Central memory CD8-positive, alpha-beta T cell (primary cell): ENCODE data around the gene EXOC8.

Experiments
- ATAC-seq: fragments of 150-1000 bp; cut with Tn5 transposase; replicated peaks from 2 replicates; pipeline ENCODE4 v1.10.0; 2022; ENCODE audit warnings: mild to moderate bottlenecking, moderate FRiP score, moderate number of reproducible peaks; ENCODE audit not compliant: poor library complexity, severe bottlenecking; ENCODE audit errors: extremely low read depth
- DNase-seq, 2 donors: peaks; one replicate each; pipeline ENCODE4 v3.0.0; 2021; ENCODE audit warnings: low spot score in 2 of 2
- H3K27ac Mint-ChIP-seq: one replicate; pipeline ENCODE4 v1.8.0; 2022; ENCODE audit warnings: low read depth, mild to moderate bottlenecking, moderate library complexity, mixed read lengths
- H3K27me3 Mint-ChIP-seq: one replicate; pipeline ENCODE4 v1.8.0; 2022; ENCODE audit warnings: mixed read lengths
- H3K36me3 Mint-ChIP-seq: one replicate; pipeline ENCODE4 v1.8.0; 2022; ENCODE audit warnings: mild to moderate bottlenecking, moderate library complexity, mixed read lengths; ENCODE audit not compliant: insufficient read depth
- H3K4me1 Mint-ChIP-seq: one replicate; pipeline ENCODE4 v1.8.0; 2022; ENCODE audit warnings: mixed read lengths
- H3K4me3 Mint-ChIP-seq: one replicate; pipeline ENCODE4 v1.8.0; 2022; ENCODE audit warnings: mild to moderate bottlenecking, moderate library complexity, mixed read lengths
- H3K9me3 Mint-ChIP-seq: one replicate; pipeline ENCODE4 v1.8.0; 2022; ENCODE audit warnings: mixed read lengths

Gene EXOC8

DNA sequence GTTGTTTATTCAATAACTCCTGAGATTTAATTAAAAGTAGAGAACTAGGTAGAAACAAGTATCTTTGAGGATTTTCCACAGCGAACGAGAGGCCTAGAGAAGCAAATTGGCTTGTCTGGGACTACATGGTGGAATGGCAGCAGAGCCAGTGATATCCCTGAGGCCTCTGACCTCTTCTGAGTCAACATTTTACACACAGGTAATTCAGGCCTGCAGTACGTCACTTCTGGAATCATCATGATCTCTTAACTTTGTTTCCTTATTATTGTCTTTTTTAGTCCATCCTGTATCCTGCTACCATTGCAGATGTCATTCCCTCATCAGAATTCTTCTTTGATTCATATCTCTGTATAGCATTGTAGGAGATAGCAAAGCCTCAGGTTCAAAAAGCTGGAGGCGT, 10.3 kb upstream of the EXOC8 start:
- H3K27ac Mint-ChIP-seq, result no peak overlapping the region

DNA sequence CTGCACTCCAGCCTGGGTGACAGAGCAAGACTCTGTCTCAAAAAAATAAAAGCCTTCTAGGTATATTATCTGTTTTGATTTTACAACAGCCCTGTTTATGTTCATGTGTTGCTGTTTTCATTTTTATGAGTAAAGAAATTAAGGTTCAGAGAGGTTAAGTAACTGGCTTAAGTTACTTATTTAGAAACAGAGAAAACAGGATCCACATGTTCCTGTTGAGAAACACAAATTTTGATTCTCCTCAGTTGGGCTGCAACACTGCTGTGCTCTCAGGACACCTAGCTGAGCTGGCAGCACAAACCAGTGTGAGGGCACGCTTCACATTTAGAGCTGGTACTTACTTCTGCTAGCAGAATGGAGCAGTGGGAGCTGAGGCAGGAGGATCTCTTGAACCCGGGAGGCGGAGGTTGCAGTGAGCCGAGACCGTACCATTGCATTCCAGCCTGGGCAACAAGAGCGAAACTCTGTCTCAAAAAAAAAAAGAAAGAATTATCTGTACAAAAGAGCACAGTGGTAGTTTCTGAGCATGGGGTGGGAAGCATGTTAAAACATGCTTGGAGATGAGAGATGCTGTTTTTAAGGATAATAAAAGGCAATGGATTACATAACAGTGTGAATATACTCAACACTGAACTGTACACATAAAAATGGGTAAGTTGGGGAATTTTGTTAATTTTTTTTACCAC, 2.8 kb upstream of the EXOC8 start:
- H3K4me1 Mint-ChIP-seq, result peaks cover 63% of the 10 kb centered on the region
- no peaks in the 10 kb centered on the region for H3K27me3 Mint-ChIP-seq
- H3K36me3 Mint-ChIP-seq, result peaks cover 53% of the 10 kb centered on the region
- no peak overlapping the region for H3K27ac Mint-ChIP-seq
- ATAC-seq (no peak), DNase-seq (no peak)
- no peaks in the 10 kb centered on the region for H3K9me3 Mint-ChIP-seq
- no peak overlapping the region for H3K4me3 Mint-ChIP-seq

More for the DNA sequence above, 10.3 kb upstream of the EXOC8 start:
- peaks cover 55% of the 10 kb centered on the region for H3K36me3 Mint-ChIP-seq
- no peak overlapping the region for H3K4me3 Mint-ChIP-seq
- ATAC-seq (no peak), DNase-seq (no peak)
- no peaks in the 10 kb centered on the region for H3K9me3 Mint-ChIP-seq
- peaks cover 26% of the 10 kb centered on the region for H3K4me1 Mint-ChIP-seq
- H3K27me3 Mint-ChIP-seq, result no peaks in the 10 kb centered on the region

DNA sequence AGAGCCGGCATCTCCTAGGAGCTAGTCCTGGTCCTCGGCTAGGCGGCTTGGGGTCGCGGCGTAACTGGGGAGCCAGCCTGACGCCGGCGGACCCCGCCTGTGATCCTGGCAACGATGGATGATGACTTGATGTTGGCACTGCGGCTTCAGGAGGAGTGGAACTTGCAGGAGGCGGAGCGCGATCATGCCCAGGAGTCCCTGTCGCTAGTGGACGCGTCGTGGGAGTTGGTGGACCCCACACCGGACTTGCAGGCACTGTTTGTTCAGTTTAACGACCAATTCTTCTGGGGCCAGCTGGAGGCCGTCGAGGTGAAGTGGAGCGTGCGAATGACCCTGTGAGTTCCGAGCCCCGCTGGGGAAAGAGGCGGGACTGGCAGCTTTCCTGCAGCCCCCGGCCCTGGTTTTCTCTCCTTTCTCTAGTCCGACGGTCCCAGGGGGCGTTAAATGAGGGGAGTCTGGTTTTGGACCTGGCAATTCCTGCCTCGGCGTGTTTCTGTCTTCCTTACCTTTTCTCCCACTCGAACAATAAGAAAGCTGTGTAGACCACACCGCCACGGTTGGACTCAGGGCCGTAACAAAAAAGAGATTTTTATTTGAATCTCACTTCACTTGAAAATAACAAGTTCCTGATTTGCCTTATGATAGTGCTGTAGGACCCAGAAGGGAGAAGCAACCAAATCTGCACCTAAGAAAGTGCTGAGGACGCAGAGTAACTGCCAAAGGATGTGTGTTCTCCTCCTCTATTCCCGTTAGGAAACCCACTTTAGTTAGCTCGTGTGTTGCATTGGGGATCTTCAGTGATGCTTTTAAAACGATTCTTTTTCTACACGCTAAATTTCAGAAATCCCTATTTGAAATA, 847 bp upstream of the EXOC8 start, which contains the start of gene SPRTN:
Gene SPRTN, plus strand, starts transcription at position 24 of the 859 bp plus-strand sequence. Its CDS starts 91 bp downstream, at position 115.
- DNase-seq (no peak), ATAC-seq (no peak)
- Mint-ChIP-seq H3K27me3 (no peaks in the 10 kb centered on the region), H3K27ac (peak within 1 kb of the TSS; percentile 99), H3K36me3 (peaks cover 52% of the 10 kb centered on the region), H3K9me3 (no peaks in the 10 kb centered on the region), H3K4me3 (peak within 1 kb of the TSS; percentile 98), H3K4me1 (peaks cover 56% of the 10 kb centered on the region)

DNA sequence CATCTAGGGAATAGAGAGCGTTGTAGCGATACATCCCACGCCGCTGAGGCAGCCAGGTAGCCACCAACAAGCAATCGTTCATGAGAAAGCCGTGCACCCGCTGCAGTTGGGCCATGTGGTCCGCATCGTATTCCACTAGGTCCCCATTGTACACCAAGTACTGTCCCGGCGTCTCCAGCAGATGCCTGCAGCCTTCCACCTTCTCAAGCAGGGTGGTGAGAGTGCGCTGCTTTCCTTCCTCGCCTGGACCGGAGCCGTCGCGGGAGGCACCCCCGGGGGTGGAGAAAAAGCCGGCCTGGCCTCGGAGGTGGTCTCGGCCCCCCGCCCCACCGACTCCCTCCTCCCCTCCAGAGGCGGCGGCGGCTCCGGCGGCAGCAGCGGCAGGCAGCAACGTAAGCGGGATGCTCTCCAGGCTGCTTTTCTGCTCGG, 595 bp downstream of the EXOC8 start:
- no peak for ATAC-seq
- Mint-ChIP-seq H3K36me3 (peaks cover 46% of the 10 kb centered on the region), H3K4me1 (peaks cover 50% of the 10 kb centered on the region)

DNA sequence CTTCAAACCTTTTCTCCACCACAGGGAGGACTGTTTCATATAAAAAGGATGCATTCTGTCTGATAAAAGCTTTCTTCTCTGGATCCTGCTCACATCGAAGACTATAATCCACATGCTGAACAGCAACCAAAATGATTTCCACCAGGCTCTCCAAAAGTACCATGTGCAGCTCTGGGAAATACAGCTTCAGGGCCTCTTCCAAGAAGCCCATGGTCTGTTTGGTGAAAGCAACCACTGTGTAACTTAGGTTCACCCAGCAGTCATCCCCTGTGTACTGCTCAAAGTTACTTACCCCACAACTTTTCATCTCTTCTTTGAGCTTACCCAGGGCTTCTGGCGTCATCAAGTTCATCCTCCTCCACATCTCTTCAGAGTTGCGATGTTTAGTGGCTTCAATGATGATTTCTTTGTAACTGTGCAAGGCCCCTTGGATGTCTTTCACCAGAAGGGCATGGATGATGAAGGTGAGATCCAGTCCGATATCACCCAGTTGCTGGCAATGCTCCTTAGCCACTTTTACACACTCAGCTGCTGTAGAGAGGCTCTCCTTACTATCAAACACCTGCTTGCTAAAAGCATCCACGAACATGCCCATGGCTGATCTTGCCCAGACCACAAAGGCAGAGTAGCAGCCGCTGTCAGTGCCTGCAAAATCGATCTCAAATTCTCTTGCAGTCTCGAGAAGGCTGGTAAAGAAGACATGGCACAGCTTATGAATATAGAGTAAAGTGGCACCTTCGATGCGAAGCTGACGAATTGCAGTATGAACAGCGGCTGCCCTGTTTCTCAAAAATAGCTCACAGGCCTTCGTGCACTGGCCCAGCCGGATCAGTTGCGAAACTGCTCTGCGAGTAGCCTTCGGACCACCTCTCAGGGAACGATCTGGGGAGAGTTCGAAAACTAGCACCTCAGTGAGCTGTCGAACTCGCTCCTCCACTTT, 1.7 kb downstream of the EXOC8 start:
- Mint-ChIP-seq H3K36me3 (peaks cover 49% of the 10 kb centered on the region), H3K27me3 (no peaks in the 10 kb centered on the region), H3K9me3 (no peaks in the 10 kb centered on the region), H3K27ac (peak overlapping the region; percentile 22), H3K4me1 (peaks cover 60% of the 10 kb centered on the region), H3K4me3 (peak overlapping the region; percentile 98)
- DNase-seq (no peak), ATAC-seq (no peak)

More for the DNA sequence above, 595 bp downstream of the EXOC8 start:
- no peak for DNase-seq
- Mint-ChIP-seq H3K4me3 (peak overlapping the region; percentile 98), H3K27me3 (no peaks in the 10 kb centered on the region), H3K9me3 (no peaks in the 10 kb centered on the region), H3K27ac (peak overlapping the region; percentile 99)

DNA sequence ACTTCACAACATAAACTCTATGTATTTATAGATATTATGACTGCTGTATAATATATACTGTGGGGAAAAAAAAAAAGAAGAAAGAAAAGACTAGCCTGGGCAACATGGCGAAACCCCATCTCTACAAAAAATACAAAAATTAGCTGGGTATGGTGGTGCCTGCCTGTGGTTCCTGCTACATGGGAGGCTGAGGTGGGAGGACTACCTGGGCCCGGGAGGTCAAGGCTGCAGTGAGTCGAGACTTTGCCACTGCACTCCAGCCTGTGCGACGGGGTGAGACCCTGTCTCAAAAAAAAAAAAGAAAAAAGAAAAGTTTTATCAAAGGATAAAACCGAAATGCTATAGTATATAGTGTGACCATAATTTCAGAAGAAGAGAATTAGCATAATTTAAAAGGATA, 2.7 kb downstream of the EXOC8 start:
- Mint-ChIP-seq H3K27ac (no peak overlapping the region), H3K36me3 (peaks cover 42% of the 10 kb centered on the region), H3K27me3 (no peaks in the 10 kb centered on the region), H3K4me1 (peaks cover 54% of the 10 kb centered on the region), H3K9me3 (no peaks in the 10 kb centered on the region), H3K4me3 (peak overlapping the region; percentile 98)
- DNase-seq, result no peak
- no peak for ATAC-seq

DNA sequence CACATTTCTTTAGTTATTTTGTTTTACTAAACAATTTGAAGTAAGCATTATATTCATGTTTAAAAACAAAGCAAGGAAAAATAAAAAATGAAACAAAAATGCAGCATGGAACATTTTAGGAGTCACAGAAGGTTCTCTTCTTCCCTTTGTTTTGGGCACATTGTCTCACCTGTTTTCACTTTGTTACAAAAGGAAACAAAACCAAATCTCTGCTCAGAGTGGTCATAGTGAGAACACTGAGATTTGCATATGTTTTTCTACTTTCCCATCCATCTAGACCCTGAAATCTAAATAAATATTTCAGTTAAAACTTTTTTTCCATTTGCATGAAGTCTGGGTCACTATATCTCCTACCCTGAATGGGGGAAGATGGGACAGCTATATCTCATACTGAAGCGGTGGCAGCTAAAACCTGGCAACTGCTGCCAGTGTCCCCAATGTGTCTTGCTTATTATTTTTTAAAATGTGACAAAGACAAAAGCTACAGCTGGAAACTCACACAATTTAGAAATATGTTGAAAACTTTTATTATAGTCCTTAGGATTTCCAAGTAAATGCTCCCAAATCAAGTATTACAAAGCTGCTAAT, 3.5 kb downstream of the EXOC8 start:
- ATAC-seq, result no peak
- Mint-ChIP-seq H3K27me3 (no peaks in the 10 kb centered on the region), H3K9me3 (no peaks in the 10 kb centered on the region), H3K27ac (no peak overlapping the region), H3K4me1 (peaks cover 52% of the 10 kb centered on the region), H3K36me3 (peaks cover 42% of the 10 kb centered on the region), H3K4me3 (peak overlapping the region; percentile 98)
- no peak for DNase-seq

DNA sequence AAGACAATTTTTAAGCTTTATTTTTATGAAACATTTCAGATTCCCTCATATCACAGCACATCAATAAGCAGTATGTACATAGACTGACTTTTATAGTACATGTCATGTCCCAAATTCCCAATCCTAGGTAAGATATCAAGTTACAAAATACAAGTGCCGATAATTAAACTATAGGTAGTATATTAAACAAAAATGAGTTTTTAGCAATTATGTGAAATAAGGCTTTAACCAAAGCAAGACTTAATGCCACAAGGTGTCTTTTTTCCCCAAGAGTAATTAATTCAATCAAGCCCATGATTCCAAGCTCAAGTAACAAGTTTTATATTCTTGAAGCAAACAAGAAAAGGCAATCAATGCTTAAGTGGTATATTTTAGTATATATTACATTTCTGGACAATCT, 4.9 kb downstream of the EXOC8 start:
- H3K9me3 Mint-ChIP-seq, result no peaks in the 10 kb centered on the region
- H3K36me3 Mint-ChIP-seq, result peaks cover 30% of the 10 kb centered on the region
- H3K4me1 Mint-ChIP-seq, result peaks cover 38% of the 10 kb centered on the region
- no peak for DNase-seq
- H3K27ac Mint-ChIP-seq, result no peak overlapping the region
- H3K27me3 Mint-ChIP-seq, result no peaks in the 10 kb centered on the region
- no peak for ATAC-seq
- no peak overlapping the region for H3K4me3 Mint-ChIP-seq

DNA sequence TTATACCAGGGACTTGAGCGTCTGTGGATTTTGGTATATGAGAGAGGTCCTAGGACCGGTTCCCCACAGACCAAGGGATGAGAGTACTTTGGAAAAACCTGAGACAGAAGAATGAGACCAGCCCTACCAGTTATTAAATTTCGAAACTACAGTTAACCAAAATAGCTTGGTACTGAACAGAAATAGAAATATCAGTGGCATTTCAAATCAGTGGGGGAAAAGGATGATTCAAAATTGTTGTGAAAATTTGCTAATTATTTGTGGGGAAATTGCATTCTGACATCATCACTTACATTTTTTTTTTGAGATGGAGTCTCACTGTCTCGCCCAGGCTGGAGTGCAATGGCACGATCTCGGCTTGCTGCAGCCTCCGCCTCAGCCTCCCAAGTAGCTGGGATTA, 8.2 kb downstream of the EXOC8 start:
- H3K4me1 Mint-ChIP-seq, result peaks cover 19% of the 10 kb centered on the region

DNA sequence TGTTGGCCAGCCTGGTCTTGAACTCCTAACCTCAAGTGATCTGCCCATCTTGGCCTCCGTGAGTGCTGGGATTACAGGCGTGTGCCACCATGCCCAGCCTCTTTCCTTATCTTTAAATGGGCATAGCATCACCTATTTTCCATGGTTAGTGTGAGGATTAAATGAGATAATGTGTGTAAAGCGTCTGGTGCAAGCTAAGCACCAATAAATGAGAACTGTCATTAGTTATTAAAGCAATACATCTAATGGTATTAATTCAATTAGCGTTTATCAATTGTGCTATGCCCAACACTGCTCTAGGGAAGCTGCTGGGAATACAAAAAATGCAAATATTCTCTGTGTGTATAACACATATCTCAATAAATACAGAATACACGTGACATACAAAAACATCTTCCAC, 10.0 kb downstream of the EXOC8 start:
- Mint-ChIP-seq H3K27ac (no peak overlapping the region), H3K9me3 (no peaks in the 10 kb centered on the region), H3K4me1 (peaks cover 14% of the 10 kb centered on the region), H3K27me3 (no peaks in the 10 kb centered on the region), H3K36me3 (peaks cover 5% of the 10 kb centered on the region), H3K4me3 (no peak overlapping the region)
- DNase-seq (no peak), ATAC-seq (no peak)

More for the DNA sequence above, 8.2 kb downstream of the EXOC8 start:
- H3K27ac Mint-ChIP-seq, result no peak overlapping the region
- no peak overlapping the region for H3K4me3 Mint-ChIP-seq
- no peaks in the 10 kb centered on the region for H3K27me3 Mint-ChIP-seq
- no peaks in the 10 kb centered on the region for H3K9me3 Mint-ChIP-seq
- DNase-seq (no peak), ATAC-seq (no peak)
- H3K36me3 Mint-ChIP-seq, result peaks cover 10% of the 10 kb centered on the region

DNA sequence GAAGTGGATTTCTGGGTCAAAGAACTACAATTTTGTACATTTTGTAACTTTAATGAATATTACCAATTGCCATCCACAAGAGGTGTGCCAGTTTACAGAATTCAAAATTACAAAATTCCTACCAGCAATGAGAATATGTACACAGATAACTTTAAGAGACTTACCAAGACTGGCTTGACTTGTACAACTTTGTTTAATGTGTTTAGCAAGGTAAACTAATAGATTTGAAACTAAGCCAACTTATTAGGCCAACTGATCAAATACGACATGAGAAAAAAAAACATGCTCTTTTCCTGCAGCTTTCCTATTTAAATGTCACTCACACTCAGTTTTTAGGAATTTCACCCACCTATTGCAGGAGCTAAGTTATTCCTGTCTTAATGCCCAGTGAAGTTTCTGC, 11.4 kb downstream of the EXOC8 start:
- Mint-ChIP-seq H3K36me3 (peaks cover under 1% of the 10 kb centered on the region), H3K9me3 (no peaks in the 10 kb centered on the region), H3K27ac (no peak overlapping the region), H3K4me1 (peaks cover 6% of the 10 kb centered on the region), H3K4me3 (no peak overlapping the region), H3K27me3 (no peaks in the 10 kb centered on the region)
- ATAC-seq (no peak), DNase-seq (no peak)

DNA sequence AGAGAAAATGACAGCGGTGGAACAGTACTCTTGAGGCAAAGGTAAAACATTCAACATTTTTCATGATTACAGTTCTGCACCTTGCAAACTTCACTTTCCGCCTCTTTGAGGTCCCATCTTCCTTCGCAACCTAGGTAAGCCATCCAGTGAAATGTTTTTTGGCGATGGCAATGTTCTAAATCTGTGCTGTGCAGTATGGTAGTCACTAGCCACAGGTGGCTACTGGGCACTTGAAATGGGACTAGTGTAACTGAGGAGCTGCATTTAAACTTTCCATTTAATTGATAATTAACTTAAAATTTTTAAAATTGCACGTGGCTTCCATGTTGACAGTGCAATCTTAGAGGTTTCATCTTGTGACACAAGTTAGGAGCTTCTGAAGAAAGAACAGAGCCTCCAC, 13.0 kb downstream of the EXOC8 start:
- no peaks in the 10 kb centered on the region for H3K9me3 Mint-ChIP-seq
- DNase-seq, result no peak
- H3K27me3 Mint-ChIP-seq, result no peaks in the 10 kb centered on the region
- H3K4me1 Mint-ChIP-seq, result peaks cover 5% of the 10 kb centered on the region
- peaks cover 2% of the 10 kb centered on the region for H3K36me3 Mint-ChIP-seq
- H3K27ac Mint-ChIP-seq, result peak overlapping the region; percentile 8
- no peak overlapping the region for H3K4me3 Mint-ChIP-seq
- no peak for ATAC-seq
